ENCODE data around the gene FGF19. TPM values are rescaled to one million over a fixed set of nuclear protein-coding genes. Genes with fewer than 3 reads are reported as not detected.

Gene FGF19
- total RNA-seq = not detected
- long read RNA-seq = 0 reads

GRCh38 chr11:69703768-69704507 is at the start of gene FGF19:
Gene FGF19, minus strand, starts transcription at chr11:69704022. Its CDS starts 146 bp downstream, at chr11:69703876.
- no peak within 1 kb of the TSS for H3K27ac ChIP-seq (replicated peaks)
- peaks cover 49% of the 10 kb centered on the region for H3K4me1 ChIP-seq
- no peak for DNase-seq
- H3K4me3 ChIP-seq = peak within 1 kb of the TSS; percentile 50
- no peaks in the 10 kb centered on the region for H3K9me3 ChIP-seq (replicated peaks)
- peaks cover 98% of the 10 kb centered on the region for H3K27me3 ChIP-seq (ENCODE audit: low read depth)
- intact Hi-C loops (cut with micrococcal nuclease) = no loop called here
- TF ChIP-seq CTCF (IDR thresholded peaks at IDR 0.05; ENCODE audit: borderline replicate concordance) = no peak
- no peaks in the 10 kb centered on the region for H3K36me3 ChIP-seq

- Histone ChIP-seq H3K4me3 (no peak overlapping the region), H3K27me3 (ENCODE audit: low read depth) (peaks cover 66% of the 10 kb centered on the region), H3K36me3 (no peaks in the 10 kb centered on the region), H3K27ac (replicated peaks) (no peak overlapping the region), H3K9me3 (replicated peaks) (peaks cover 13% of the 10 kb centered on the region), H3K4me1 (no peaks in the 10 kb centered on the region)
- TF ChIP-seq CTCF (IDR thresholded peaks at IDR 0.05; ENCODE audit: borderline replicate concordance) = no peak
- DNase-seq = no peak
- intact Hi-C loops (cut with micrococcal nuclease) = no loop called here
These were observed 49.1 kb upstream of the FGF19 start for GRCh38 chr11:69752890-69753289.

GRCh38 chr11:69750875-69751597 is 47.2 kb upstream of the FGF19 start:
- Histone ChIP-seq H3K27me3 (ENCODE audit: low read depth) (peaks cover 79% of the 10 kb centered on the region), H3K9me3 (replicated peaks) (peaks cover 4% of the 10 kb centered on the region), H3K36me3 (no peaks in the 10 kb centered on the region), H3K4me3 (no peak overlapping the region), H3K4me1 (no peaks in the 10 kb centered on the region), H3K27ac (replicated peaks) (no peak overlapping the region)
- no peak for DNase-seq
- TF ChIP-seq CTCF (IDR thresholded peaks at IDR 0.05; ENCODE audit: borderline replicate concordance) = no peak
- intact Hi-C loops (cut with micrococcal nuclease) = no loop called here

- Histone ChIP-seq H3K36me3 (no peaks in the 10 kb centered on the region), H3K4me3 (no peak overlapping the region), H3K27me3 (ENCODE audit: low read depth) (peaks cover 86% of the 10 kb centered on the region), H3K9me3 (replicated peaks) (no peaks in the 10 kb centered on the region), H3K4me1 (no peaks in the 10 kb centered on the region), H3K27ac (replicated peaks) (no peak overlapping the region)
- intact Hi-C loops (cut with micrococcal nuclease) = no loop called here
- TF ChIP-seq CTCF (IDR thresholded peaks at IDR 0.05; ENCODE audit: borderline replicate concordance) = no peak
- no peak for DNase-seq
These were observed 46.5 kb upstream of the FGF19 start for GRCh38 chr11:69750108-69750850.

GRCh38 chr11:69748637-69749036 is 44.8 kb upstream of the FGF19 start:
- no peak for DNase-seq
- Histone ChIP-seq H3K4me3 (no peak overlapping the region), H3K36me3 (no peaks in the 10 kb centered on the region), H3K4me1 (no peaks in the 10 kb centered on the region), H3K27me3 (ENCODE audit: low read depth) (peaks cover 82% of the 10 kb centered on the region), H3K27ac (replicated peaks) (no peak overlapping the region), H3K9me3 (replicated peaks) (no peaks in the 10 kb centered on the region)
- TF ChIP-seq CTCF (IDR thresholded peaks at IDR 0.05; ENCODE audit: borderline replicate concordance) = no peak
- intact Hi-C loops (cut with micrococcal nuclease) = no loop called here
